ENCODE results near the gene DQX1. TPM values are rescaled to one million over a fixed set of nuclear protein-coding genes. Genes with fewer than 3 reads are reported as not detected.

The DQX1 gene
- polyA plus RNA-seq, 1 donor (not counting 4 experiments of a cell fraction or from before 2014, with no cell fraction given), result 5.9 TPM

DNA sequence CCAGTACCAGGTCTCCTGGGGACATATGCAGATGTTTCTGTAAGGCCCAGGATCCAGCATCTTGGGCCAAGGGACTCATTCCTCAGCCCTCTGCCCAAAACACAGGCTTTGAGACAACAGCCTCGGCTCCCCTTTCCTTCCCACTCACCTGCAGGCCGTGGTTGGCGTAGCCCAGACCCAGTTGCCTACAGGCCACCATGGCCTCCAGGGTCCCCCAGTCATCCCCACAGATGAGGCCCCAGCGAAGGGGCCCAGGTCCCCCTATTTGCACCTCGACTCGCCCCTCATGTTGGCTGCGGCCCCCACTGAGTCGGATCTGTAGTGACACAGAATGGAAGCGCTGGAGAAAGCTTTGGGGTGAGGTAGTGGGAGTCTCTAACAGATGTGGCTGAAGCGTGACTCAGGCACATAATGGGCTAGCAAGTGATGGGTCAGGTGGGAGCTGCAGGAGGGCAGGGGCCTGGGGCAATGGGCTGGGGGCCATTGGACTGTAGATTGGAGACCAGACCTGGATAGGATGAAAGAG is 9.5 kb upstream of the DQX1 start:
- Histone ChIP-seq H4K20me1 (ENCODE audit: control insufficient read depth, extremely low read depth, insufficient read depth, low read length) (no peaks in the 10 kb centered on the region), H3K9ac (ENCODE audit: control insufficient read depth, extremely low read depth, insufficient read depth, low read length) (no peak overlapping the region), H3K27ac (ENCODE audit: control insufficient read depth, insufficient read depth, low read length) (no peak overlapping the region), H3K4me3 (ENCODE audit: control insufficient read depth in 2 of 3, extremely low read depth in 1 of 3, insufficient read depth in 2 of 3, low read depth in 1 of 3, low read length in 3 of 3) (no peak overlapping the region), H3K79me2 (ENCODE audit: control insufficient read depth, insufficient read depth, low read length) (peaks cover 4% of the 10 kb centered on the region), H3K36me3 (ENCODE audit: control insufficient read depth in 2 of 2, extremely low read depth in 1 of 2, insufficient read depth in 2 of 2, low read length in 2 of 2) (peaks cover 5 to 13% of the 10 kb centered on the region in 2 experiments), H3K9me1 (ENCODE audit: control insufficient read depth, extremely low read depth, insufficient read depth, low read length) (peaks cover 4% of the 10 kb centered on the region), H3K4me1 (ENCODE audit: control insufficient read depth, extremely low read depth, insufficient read depth, low read length) (peaks cover 19% of the 10 kb centered on the region), H3K9me3 (ENCODE audit: control insufficient read depth, low read depth, low read length) (no peaks in the 10 kb centered on the region), H3K4me2 (ENCODE audit: control insufficient read depth, extremely low read depth, insufficient read depth, low read depth, low read length) (no peak overlapping the region), H2AFZ (ENCODE audit: control insufficient read depth, low read length) (no peak overlapping the region), H3K27me3 (ENCODE audit: control insufficient read depth, extremely low read depth, insufficient read depth, low read length) (no peaks in the 10 kb centered on the region)
- TF ChIP-seq EZH2 (IDR thresholded peaks at IDR 0.05; ENCODE audit: low read length), result no peak
- TF ChIP-seq CTCF (optimal IDR thresholded peaks at IDR 0.05 in 1 of 3, IDR thresholded peaks at IDR 0.05 in 1 of 3, conservative IDR thresholded peaks at IDR 0.05 in 1 of 3; ENCODE audit: extremely low read depth in 1 of 3, insufficient read depth in 2 of 3, low read length in 3 of 3), result no peak
- DNase-seq (ENCODE audit: low read depth, low spot score) (no peak), FAIRE-seq (no peak)
- dilution Hi-C loops (cut with MboI; ENCODE audit: extremely low pct_ligation_motif_present, low sequenced_read_pairs), result no loop called here

DNA sequence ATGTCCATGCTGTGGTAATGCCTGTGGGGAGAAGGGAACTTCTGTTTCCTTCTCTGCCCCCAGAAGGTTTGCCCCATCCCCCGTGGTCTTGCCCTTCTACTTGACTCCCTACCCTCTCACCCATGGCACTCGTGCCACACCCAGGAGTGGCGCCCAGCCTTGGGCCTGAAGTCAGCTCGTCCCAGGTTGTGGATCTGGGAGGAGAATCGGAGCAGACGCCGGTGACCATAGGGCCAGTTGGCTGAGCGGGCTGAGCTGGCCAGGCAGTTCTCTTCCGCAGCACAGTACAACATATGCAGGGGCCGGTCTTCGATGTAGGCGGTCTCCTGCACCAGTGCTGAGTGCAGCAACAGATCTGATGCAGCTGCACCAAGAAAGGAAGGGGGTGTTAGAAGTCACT is 8.4 kb upstream of the DQX1 start:
- H3K79me2 ChIP-seq (ENCODE audit: control insufficient read depth, insufficient read depth, low read length), result peaks cover 9% of the 10 kb centered on the region
- H3K4me1 ChIP-seq (ENCODE audit: control insufficient read depth, extremely low read depth, insufficient read depth, low read length), result peaks cover 20% of the 10 kb centered on the region
- no peak overlapping the region for H3K27ac ChIP-seq (ENCODE audit: control insufficient read depth, insufficient read depth, low read length)
- H3K36me3 ChIP-seq (ENCODE audit: control insufficient read depth in 2 of 2, extremely low read depth in 1 of 2, insufficient read depth in 2 of 2, low read length in 2 of 2), result peaks cover 5 to 13% of the 10 kb centered on the region in 2 experiments
- no peak overlapping the region for H3K4me2 ChIP-seq (ENCODE audit: control insufficient read depth, extremely low read depth, insufficient read depth, low read depth, low read length)
- DNase-seq (ENCODE audit: low read depth, low spot score) (no peak), FAIRE-seq (no peak)
- peaks cover 4% of the 10 kb centered on the region for H3K9me1 ChIP-seq (ENCODE audit: control insufficient read depth, extremely low read depth, insufficient read depth, low read length)
- dilution Hi-C loops (cut with MboI; ENCODE audit: extremely low pct_ligation_motif_present, low sequenced_read_pairs), result no loop called here
- H3K9me3 ChIP-seq (ENCODE audit: control insufficient read depth, low read depth, low read length), result no peaks in the 10 kb centered on the region
- no peaks in the 10 kb centered on the region for H4K20me1 ChIP-seq (ENCODE audit: control insufficient read depth, extremely low read depth, insufficient read depth, low read length)
- H2AFZ ChIP-seq (ENCODE audit: control insufficient read depth, low read length), result no peak overlapping the region
- TF ChIP-seq EZH2 (IDR thresholded peaks at IDR 0.05; ENCODE audit: low read length) (no peak), CTCF (optimal IDR thresholded peaks at IDR 0.05 in 1 of 3, IDR thresholded peaks at IDR 0.05 in 1 of 3, conservative IDR thresholded peaks at IDR 0.05 in 1 of 3; ENCODE audit: extremely low read depth in 1 of 3, insufficient read depth in 2 of 3, low read length in 3 of 3) (no peak)
- no peak overlapping the region for H3K9ac ChIP-seq (ENCODE audit: control insufficient read depth, extremely low read depth, insufficient read depth, low read length)
- H3K4me3 ChIP-seq (ENCODE audit: control insufficient read depth in 2 of 3, extremely low read depth in 1 of 3, insufficient read depth in 2 of 3, low read depth in 1 of 3, low read length in 3 of 3), result no peak overlapping the region
- no peaks in the 10 kb centered on the region for H3K27me3 ChIP-seq (ENCODE audit: control insufficient read depth, extremely low read depth, insufficient read depth, low read length)

Data from keratinocyte (primary cell).